Coronary artery (tissue), 2 donors: Measurements from ENCODE around the gene ARAP2.

Experiments
- DNase-seq: peaks from one replicate; pipeline ENCODE4 v3.0.0-alpha.2; 2017; ENCODE audit warnings: low spot score
- H3K27ac ChIP-seq, 2 donors: fragments of 200-600 bp; sonication (generic); one replicate each; pipeline ENCODE4 v1.5.1; 2016 to 2019
- H3K4me3 ChIP-seq: fragments of 200-600 bp; sonication (generic); 2 replicates; pipeline ENCODE4 v1.5.1; 2016; ENCODE audit warnings: mild to moderate bottlenecking, moderate library complexity
- TF ChIP-seq, protein P1 (sequence below): fragments of 200-600 bp; sonication (generic); IDR thresholded peaks from one replicate; pipeline ENCODE4 v1.5.1; 2019; ENCODE audit warnings: antibody characterized with exemption

ARAP2 gene

DNA sequence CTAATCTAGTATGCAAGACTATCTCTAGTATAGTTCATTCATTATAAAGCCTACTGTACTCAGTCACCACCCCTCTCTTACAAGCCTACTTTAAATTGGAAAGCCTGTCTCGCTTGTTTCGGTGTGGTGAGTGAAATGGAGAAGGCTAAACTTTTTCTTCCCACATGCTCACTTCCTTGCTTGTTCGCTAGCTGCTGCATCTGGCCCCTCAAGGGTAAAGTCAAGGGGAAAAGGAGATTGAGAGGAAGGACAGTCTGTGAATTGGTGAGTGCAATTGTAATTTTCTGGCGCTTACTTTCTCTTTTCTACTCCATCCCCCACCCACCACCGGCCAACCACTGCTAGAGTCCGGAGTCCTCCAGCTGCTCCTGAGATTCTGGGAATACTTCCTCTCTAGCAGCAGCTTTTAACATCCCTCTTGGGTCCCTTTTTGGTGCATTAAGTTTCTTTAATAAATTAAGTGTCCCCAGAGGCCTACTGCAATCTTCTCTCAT lies 12.1 kb upstream of the ARAP2 start:
- DNase-seq: no peak
- TF ChIP-seq, protein P1, sequence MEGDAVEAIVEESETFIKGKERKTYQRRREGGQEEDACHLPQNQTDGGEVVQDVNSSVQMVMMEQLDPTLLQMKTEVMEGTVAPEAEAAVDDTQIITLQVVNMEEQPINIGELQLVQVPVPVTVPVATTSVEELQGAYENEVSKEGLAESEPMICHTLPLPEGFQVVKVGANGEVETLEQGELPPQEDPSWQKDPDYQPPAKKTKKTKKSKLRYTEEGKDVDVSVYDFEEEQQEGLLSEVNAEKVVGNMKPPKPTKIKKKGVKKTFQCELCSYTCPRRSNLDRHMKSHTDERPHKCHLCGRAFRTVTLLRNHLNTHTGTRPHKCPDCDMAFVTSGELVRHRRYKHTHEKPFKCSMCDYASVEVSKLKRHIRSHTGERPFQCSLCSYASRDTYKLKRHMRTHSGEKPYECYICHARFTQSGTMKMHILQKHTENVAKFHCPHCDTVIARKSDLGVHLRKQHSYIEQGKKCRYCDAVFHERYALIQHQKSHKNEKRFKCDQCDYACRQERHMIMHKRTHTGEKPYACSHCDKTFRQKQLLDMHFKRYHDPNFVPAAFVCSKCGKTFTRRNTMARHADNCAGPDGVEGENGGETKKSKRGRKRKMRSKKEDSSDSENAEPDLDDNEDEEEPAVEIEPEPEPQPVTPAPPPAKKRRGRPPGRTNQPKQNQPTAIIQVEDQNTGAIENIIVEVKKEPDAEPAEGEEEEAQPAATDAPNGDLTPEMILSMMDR: no peak
- peak overlapping the region; percentile 40 for H3K4me3 ChIP-seq
- no peak overlapping the region for H3K27ac ChIP-seq

DNA sequence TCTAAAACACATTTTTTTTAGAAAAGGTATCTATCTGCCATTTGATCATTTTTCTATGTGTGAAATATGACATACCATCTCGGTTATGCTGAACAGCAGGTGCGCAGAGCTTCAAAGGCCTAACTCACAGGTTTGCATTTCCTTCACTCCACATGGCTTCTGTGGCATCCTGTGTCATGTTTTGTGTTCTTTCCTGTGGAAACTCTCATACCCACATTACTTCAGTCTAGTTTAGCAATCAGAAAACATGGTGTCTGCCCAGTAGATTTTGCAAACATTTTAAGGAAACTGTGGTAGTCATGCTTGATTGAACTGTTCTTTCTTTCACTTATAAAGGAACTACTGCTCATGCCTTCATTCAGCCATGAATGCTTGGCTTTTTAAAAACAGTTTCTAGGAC lies 11.3 kb upstream of the ARAP2 start:
- DNase-seq: no peak
- Histone ChIP-seq H3K27ac (peak overlapping the region in 1 of 2 donors; percentile 16), H3K4me3 (no peak overlapping the region)
- TF ChIP-seq, protein P1: no peak

DNA sequence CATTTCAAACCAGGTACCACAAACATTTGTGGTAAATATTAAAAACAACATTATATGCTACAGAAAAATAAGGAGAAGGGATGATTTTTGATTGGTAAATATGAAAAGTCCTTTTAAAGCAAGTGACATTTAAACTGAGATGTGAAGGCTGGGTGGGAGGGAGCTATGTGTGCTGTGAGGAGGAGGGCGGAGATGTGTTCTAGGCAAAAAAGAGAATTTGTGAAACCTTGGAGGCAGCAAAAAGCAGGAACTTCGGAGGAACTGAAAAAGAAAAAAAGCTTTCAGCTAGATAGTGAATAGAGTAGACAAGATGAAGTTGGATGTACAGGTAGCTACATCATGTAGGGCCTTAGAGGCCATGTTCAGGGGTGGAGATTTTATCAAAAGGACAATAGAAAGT lies 10.1 kb upstream of the ARAP2 start:
- no peak for DNase-seq
- Histone ChIP-seq H3K4me3 (no peak overlapping the region), H3K27ac (no peak overlapping the region)
- TF ChIP-seq, protein P1: no peak

DNA sequence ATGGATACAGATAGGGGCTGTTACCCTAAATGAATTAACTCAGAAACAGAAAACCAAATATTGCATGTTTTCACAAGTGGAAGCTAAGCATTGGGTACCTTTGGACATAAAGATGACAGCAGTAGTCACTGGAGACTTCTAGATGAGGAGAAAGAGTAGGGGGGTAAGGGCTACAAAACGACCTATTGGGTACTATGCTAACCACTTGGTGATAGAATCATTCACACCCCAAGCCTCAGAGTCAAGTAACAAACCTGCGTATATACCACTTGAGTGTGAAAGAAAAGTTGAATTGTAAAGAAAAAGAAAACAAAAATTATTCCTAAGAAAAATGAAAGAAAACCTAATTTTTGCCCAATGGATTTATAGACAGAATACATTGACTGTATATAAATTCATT lies 7.7 kb upstream of the ARAP2 start:
- TF ChIP-seq, protein P1: no peak
- no peak overlapping the region for H3K4me3 ChIP-seq
- no peak for DNase-seq
- H3K27ac ChIP-seq: no peak overlapping the region

DNA sequence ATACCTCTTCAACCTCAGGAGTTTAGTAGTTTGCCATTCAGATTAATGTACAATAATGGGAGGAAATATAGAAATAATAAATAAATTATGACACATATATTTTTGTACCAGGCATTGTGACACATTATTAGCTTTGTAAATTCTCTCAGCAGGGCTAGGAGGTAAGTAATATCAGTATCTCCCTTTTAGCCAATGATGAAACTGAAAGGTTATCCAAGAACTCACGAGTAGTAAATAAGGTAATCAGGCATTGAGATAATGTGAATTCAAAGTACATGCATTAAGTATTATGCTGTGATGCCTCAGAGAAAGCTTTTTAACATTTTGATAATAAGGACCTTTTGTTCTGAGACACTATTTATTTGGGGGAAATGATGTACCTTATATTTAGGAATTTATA lies 5.3 kb upstream of the ARAP2 start:
- Histone ChIP-seq H3K27ac (no peak overlapping the region), H3K4me3 (no peak overlapping the region)
- TF ChIP-seq, protein P1: no peak
- DNase-seq: no peak

DNA sequence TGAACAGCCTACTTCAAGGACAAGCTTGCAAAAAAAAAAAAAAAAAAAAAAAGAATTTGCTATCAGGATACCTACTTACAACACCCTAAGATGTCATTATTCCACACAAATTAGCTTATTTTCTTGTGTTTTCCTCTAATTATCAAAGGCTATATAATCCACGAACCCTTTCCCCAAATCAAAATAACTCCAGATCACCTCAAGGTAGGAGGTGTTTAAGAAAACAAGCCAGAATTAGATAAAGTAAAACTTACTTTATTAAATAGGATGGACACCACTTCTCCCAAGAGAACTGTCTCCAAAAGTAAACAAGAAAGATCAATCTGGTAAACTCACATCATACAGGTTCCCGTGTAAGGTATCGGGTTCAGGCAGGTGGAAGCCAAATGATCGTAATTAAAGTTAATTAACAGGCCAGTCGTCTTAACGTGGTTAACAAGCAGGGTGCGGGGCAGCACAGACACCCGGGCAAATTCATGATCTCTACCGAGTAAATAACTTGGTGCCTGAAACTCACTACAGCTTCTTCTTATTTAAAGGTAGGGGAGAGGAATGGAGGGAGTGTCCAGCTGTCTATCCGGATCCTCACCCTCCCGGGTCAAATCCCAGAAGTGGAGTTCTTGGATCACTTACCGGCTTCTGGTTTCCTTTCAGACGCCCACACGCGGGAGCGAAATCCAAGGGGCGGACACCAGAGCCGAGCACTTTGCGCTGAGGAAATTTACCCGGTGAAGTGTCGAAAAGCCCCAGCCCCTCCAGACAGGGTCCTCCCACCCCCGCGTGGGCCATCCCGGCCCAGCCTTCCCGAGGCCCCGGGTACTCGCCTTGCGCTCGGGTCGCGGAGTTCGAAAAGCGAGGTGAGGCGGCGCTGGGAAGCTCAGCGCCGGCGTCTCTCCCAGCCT lies 708 bp downstream of the ARAP2 start:
- no peak for DNase-seq
- TF ChIP-seq, protein P1: no peak
- peak overlapping the region; percentile 60 to 83 for H3K27ac ChIP-seq
- H3K4me3 ChIP-seq: peak overlapping the region; percentile 78
